Caco-2 (cell line): Measurements from ENCODE around the gene CIDEB. TPM values are rescaled to one million over a fixed set of nuclear protein-coding genes. Genes with fewer than 3 reads are reported as not detected.

Experiments
- BruUV-seq: library from RNA; stranded (reverse); fragments of 400-500 nt; replicated peaks from 2 replicates; lab custom pipeline; 2021; lab: Mats Ljungman, UMichigan
- CTCF ChIA-PET: fragments of 300-600 bp; sonication (Branson Sonifier 250); formaldehyde crosslinking; loops from one replicate; lab custom pipeline; 2022; ENCODE audit warnings: antibody characterized with exemption; lab: Charles Lee
- POLR2A ChIA-PET: fragments of 300-600 bp; sonication (Branson Sonifier 250); formaldehyde crosslinking; loops from one replicate; lab custom pipeline; 2022; ENCODE audit warnings: antibody characterized with exemption; lab: Charles Lee
- DNase-seq, 2 experiments: peaks; one replicate each; pipeline versions ENCODE4 v3.0.0 to v3.0.0-alpha.2; 2020 to 2022
- H3K27me3 ChIP-seq: replicated peaks from 2 replicates; pipeline ENCODE4 v1.6.0; 2011; ENCODE audit warnings: low read length; ENCODE audit not compliant: control insufficient read depth, insufficient read depth
- H3K36me3 ChIP-seq: 2 replicates; pipeline ENCODE4 v1.5.1; 2011; ENCODE audit warnings: low read length; ENCODE audit not compliant: control insufficient read depth, insufficient read depth
- H3K4me1 ChIP-seq: fragments of 250-450 bp; sonication (Bioruptor Pico); 2 replicates; pipeline ENCODE4 v1.5.1; 2020; ENCODE audit warnings: mild to moderate bottlenecking
- H3K4me3 ChIP-seq: 2 replicates; pipeline ENCODE4 v1.5.1; 2011; ENCODE audit warnings: low read depth, mild to moderate bottlenecking, control low read depth, low read length
- H3K9me3 ChIP-seq: fragments of 250-450 bp; sonication (Bioruptor Pico); 2 replicates; pipeline ENCODE4 v1.5.1; 2020; ENCODE audit warnings: mild to moderate bottlenecking, moderate library complexity
- H3K27ac Mint-ChIP-seq: one replicate; pipeline ENCODE4 v1.8.0; 2022; ENCODE audit warnings: mixed read lengths; ENCODE audit not compliant: unreplicated experiment
- H3K27me3 Mint-ChIP-seq: one replicate; pipeline ENCODE4 v1.8.0; 2022; ENCODE audit warnings: mixed read lengths; ENCODE audit not compliant: insufficient read depth, unreplicated experiment
- H3K36me3 Mint-ChIP-seq: one replicate; pipeline ENCODE4 v1.8.0; 2022; ENCODE audit warnings: mild to moderate bottlenecking, mixed read lengths; ENCODE audit not compliant: insufficient read depth, unreplicated experiment
- H3K4me1 Mint-ChIP-seq: one replicate; pipeline ENCODE4 v1.8.0; 2022; ENCODE audit warnings: low read depth, mixed read lengths; ENCODE audit not compliant: unreplicated experiment
- H3K4me3 Mint-ChIP-seq: one replicate; pipeline ENCODE4 v1.8.0; 2022; ENCODE audit warnings: mild to moderate bottlenecking, moderate library complexity, mixed read lengths; ENCODE audit not compliant: unreplicated experiment
- H3K9me3 Mint-ChIP-seq: one replicate; pipeline ENCODE4 v1.8.0; 2022; ENCODE audit warnings: mixed read lengths; ENCODE audit not compliant: unreplicated experiment
- CTCF ChIP-seq, 2 experiments: fragments of 200-600 bp in 1 of 2; IDR thresholded peaks; 1 replicate in 1 of 2; 2 replicates in 1 of 2; pipeline versions ENCODE4 v1.5.1 to v1.8.0; 2011 to 2022; ENCODE audit warnings: antibody characterized with exemption in 1 of 2, control low read depth in 1 of 2, inconsistent platforms in 1 of 2, low read depth in 1 of 2, low read length in 1 of 2, mild to moderate bottlenecking in 1 of 2, moderate library complexity in 1 of 2; ENCODE audit not compliant: insufficient read depth in 1 of 2, severe bottlenecking in 1 of 2, unreplicated experiment in 1 of 2
- intact Hi-C: fragments of 100-400 bp; cut with micrococcal nuclease; formaldehyde crosslinking; loops from one replicate; pipeline ENCODE4 v1.10.0; 2022; ENCODE audit not compliant: unreplicated experiment
- total RNA-seq: library from RNA; stranded (reverse); gene quantifications from 2 replicates; pipeline ENCODE4 v1.2.3, GENCODE V29; 2022

Gene CIDEB
- total RNA-seq, 1 experiment from 2014 or later = 7.2 TPM

GRCh38 chr14:24298892-24299254, 8.9 kb downstream of the CIDEB start:
- no peaks in the 10 kb centered on the region for H3K9me3 Mint-ChIP-seq
- no TSS peak for BruUV-seq
- no peak for TF ChIP-seq CTCF (IDR thresholded peaks at IDR 0.05; ENCODE audit: insufficient read depth in 1 of 2, low read depth in 1 of 2, low read length in 1 of 2, severe bottlenecking in 1 of 2, unreplicated experiment in 1 of 2)
- peak overlapping the region; percentile 96 for H3K4me3 Mint-ChIP-seq
- H3K9me3 ChIP-seq = no peaks in the 10 kb centered on the region
- H3K36me3 Mint-ChIP-seq = peaks cover 45% of the 10 kb centered on the region
- peak overlapping the region; percentile 88 for H3K4me3 ChIP-seq
- H3K27ac Mint-ChIP-seq = peak overlapping the region; percentile 94
- peak in 1 of 2 experiments; percentile 17 for DNase-seq
- peaks cover 5% of the 10 kb centered on the region for H3K4me1 ChIP-seq
- peaks cover 2% of the 10 kb centered on the region for H3K36me3 ChIP-seq
- H3K27me3 Mint-ChIP-seq = no peaks in the 10 kb centered on the region
- H3K4me1 Mint-ChIP-seq = peaks cover 15% of the 10 kb centered on the region
- intact Hi-C loops = loop anchor here (1.0 kb wide), 1 partner anchor 9 kb away; no protein-coding TSS in a partner anchor
- CTCF ChIA-PET = interaction anchor here (0.8 to 5.8 kb wide), 6 partner anchors 9 to 137 kb away, joined by 3 to 157 read pairs (median 4); partner anchors contain the start of genes CIDEB, MDP1 and TINF2
- no peaks in the 10 kb centered on the region for H3K27me3 ChIP-seq
- POLR2A ChIA-PET = interaction anchor here (3.1 kb wide), 1 partner anchor 56 kb away, joined by 36 read pairs; the partner anchor contains the start of gene TINF2

GRCh38 chr14:24297190-24297964, 10.4 kb downstream of the CIDEB start:
- H3K4me1 ChIP-seq = peaks cover 5% of the 10 kb centered on the region
- H3K36me3 ChIP-seq = peaks cover 5% of the 10 kb centered on the region
- Mint-ChIP-seq H3K27ac (peak overlapping the region; percentile 8), H3K4me3 (no peak overlapping the region), H3K4me1 (peaks cover 15% of the 10 kb centered on the region), H3K27me3 (no peaks in the 10 kb centered on the region), H3K36me3 (peaks cover 36% of the 10 kb centered on the region), H3K9me3 (no peaks in the 10 kb centered on the region)
- peak in 1 of 2 experiments; percentile 71 for TF ChIP-seq CTCF (IDR thresholded peaks at IDR 0.05; ENCODE audit: insufficient read depth in 1 of 2, low read depth in 1 of 2, low read length in 1 of 2, severe bottlenecking in 1 of 2, unreplicated experiment in 1 of 2)
- ChIA-PET POLR2A (interaction anchor here (0.6 to 2.0 kb wide), 5 partner anchors 11 to 55 kb away, joined by 3 to 32 read pairs (median 4); partner anchors contain the start of genes RABGGTA and TINF2), CTCF (interaction anchor here (0.7 to 5.8 kb wide), 16 partner anchors 11 to 183 kb away, joined by 3 to 157 read pairs (median 5); partner anchors contain the start of genes CHMP4A, CIDEB, DCAF11 and MDP1)
- H3K4me3 ChIP-seq = no peak overlapping the region
- no TSS peak for BruUV-seq
- DNase-seq = peak in 1 of 2 experiments; percentile 53
- no peaks in the 10 kb centered on the region for H3K27me3 ChIP-seq
- no peaks in the 10 kb centered on the region for H3K9me3 ChIP-seq
- intact Hi-C loops = loop anchor here (1.0 kb wide), 3 partner anchors 26 to 81 kb away; partner anchors contain the start of genes MDP1 and RABGGTA
